ENCODE measurements around the gene RAET1L.

DNA sequence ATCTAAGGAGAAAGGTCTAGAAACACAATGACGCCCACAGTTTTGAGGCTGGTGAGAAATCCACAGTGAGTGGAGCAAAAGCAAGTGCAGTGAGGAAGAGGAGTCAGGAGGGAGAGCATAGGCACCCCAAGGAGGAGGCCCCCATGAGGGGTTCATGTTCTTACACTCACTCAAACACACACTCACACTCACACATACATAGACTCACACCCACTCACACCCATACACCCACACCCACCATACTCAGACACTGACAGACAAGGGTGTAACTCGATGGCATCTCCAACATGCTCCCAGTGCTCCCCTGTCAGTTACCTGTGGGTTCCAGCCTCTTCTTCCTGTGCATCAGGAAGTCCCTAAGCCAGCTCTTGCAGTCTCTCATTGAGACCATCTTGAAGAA lies 39.8 kb upstream of the RAET1L start:
- TF ChIP-seq EZH2 (IDR thresholded peaks at IDR 0.05): no peak
- no peak for TF ChIP-seq POLR2AphosphoS5 (IDR thresholded peaks at IDR 0.05; ENCODE audit: borderline replicate concordance, low read depth, low read length)
- no peak for TF ChIP-seq FOXP2 (optimal IDR thresholded peaks at IDR 0.05; ENCODE audit: control extremely low read depth, extremely low read length, insufficient read depth)

Measured in SK-N-MC (cell line).